Measurements from ENCODE around the gene TANGO6. TPM values are rescaled to one million over a fixed set of nuclear protein-coding genes. Genes with fewer than 3 reads are reported as not detected.
"Not testable (repeated sequence)": the region's sequence is repeated elsewhere in the genome, so short reads cannot be mapped to it uniquely, and the experiment has no call there.

Gene TANGO6
- total RNA-seq, 2 experiments from 2014 or later, result 21.4 to 23.6 TPM

- CTCF ChIA-PET, result no interaction called here
- no peak for DNase-seq
- no peak for ATAC-seq
- Mint-ChIP-seq H3K4me3 (no peak overlapping the region), H3K27me3 (ENCODE audit: low read depth) (no peaks in the 10 kb centered on the region), H3K4me1 (ENCODE audit: low read depth) (no peaks in the 10 kb centered on the region), H3K36me3 (ENCODE audit: low read depth) (peaks cover 10% of the 10 kb centered on the region), H3K27ac (no peak overlapping the region), H3K9me3 (ENCODE audit: insufficient read depth) (no peaks in the 10 kb centered on the region)
- POLR2A ChIA-PET, result no interaction called here
These were observed 193.2 kb downstream of the TANGO6 start for GRCh38 chr16:69036399-69037091.

GRCh38 chr16:69037373-69038160, 194.2 kb downstream of the TANGO6 start:
- no peak overlapping the region for H3K27ac Mint-ChIP-seq
- no peaks in the 10 kb centered on the region for H3K9me3 Mint-ChIP-seq (ENCODE audit: insufficient read depth)
- DNase-seq (no peak), ATAC-seq (no peak)
- H3K36me3 Mint-ChIP-seq (ENCODE audit: low read depth), result peaks cover 20% of the 10 kb centered on the region
- POLR2A ChIA-PET, result no interaction called here
- H3K4me1 Mint-ChIP-seq (ENCODE audit: low read depth), result no peaks in the 10 kb centered on the region
- CTCF ChIA-PET, result no interaction called here
- H3K4me3 Mint-ChIP-seq, result no peak overlapping the region
- H3K27me3 Mint-ChIP-seq (ENCODE audit: low read depth), result no peaks in the 10 kb centered on the region

DNA sequence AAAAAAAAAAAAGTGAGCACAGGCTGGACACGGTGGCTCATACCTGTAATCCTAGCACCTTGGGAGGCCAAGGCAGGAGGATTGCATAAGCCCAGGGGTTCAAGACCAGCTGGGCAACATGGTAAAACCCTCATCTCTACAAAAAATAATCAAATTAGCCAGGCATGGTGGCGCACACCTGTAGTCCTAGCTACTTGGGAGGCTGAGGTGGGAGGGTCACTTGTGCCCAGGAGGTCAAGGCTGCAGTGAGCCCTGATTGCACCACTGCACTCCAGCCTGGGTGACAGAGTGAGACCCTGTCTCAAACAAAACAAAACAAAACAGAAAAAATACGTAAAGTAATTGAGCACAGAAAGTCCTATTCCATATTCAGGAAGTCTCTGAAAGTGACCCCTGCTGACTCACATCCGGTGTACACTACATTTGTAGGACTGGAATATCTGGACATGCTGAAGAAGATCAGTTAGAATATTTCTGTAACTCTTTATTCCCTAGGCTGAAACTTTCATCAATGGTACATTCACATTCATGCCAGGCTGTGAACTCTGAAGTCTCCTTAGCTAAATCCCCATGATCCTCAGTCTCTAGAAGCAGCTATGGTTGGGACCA, 196.1 kb downstream of the TANGO6 start:
- peaks cover 21% of the 10 kb centered on the region for H3K36me3 Mint-ChIP-seq (ENCODE audit: low read depth)
- CTCF ChIA-PET, result no interaction called here
- DNase-seq (no peak), ATAC-seq (no peak)
- POLR2A ChIA-PET, result no interaction called here
- H3K4me3 Mint-ChIP-seq, result no peak overlapping the region
- no peaks in the 10 kb centered on the region for H3K4me1 Mint-ChIP-seq (ENCODE audit: low read depth)
- H3K27me3 Mint-ChIP-seq (ENCODE audit: low read depth), result no peaks in the 10 kb centered on the region
- H3K9me3 Mint-ChIP-seq (ENCODE audit: insufficient read depth), result no peaks in the 10 kb centered on the region
- no peak overlapping the region for H3K27ac Mint-ChIP-seq

DNA sequence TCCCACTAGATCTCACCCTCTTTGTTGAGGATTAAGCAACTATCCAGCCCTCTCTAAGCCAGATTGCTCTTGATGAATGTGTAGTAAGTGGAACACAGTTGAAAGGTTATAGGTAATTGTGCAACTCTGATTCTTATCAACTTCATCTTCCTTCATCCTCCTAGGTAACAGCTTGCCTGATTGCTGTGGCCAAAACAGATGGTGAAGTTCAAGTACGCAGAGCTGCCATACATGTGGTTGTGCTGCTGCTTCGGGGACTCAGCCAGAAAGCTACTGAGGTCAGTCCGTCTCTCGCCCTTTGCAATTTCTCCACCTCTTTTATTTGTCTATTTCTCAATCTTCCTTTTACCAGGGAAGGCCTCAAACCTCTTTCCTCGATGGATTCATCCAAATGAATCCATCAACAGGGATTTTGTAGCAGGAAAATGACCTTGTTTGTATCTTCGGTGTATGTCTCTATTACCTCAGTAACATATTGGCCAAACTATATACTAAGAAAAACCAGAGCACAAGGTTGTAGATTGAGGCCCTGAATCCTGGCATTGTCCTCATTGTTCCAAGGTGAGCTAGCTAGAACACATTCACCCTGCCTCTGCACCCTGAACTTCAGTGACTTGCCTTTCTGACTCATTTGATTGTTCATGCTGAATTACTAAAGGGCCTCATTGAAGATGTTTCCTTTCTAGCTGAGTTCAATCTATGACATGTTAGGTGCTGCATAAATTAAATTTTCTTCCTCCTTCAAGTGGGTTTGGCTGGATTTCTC, 197.0 kb downstream of the TANGO6 start:
- POLR2A ChIA-PET, result interaction anchor here (0.5 kb wide), 1 partner anchor 98 kb away, joined by 3 read pairs; no protein-coding TSS in a partner anchor
- peaks cover 21% of the 10 kb centered on the region for H3K36me3 Mint-ChIP-seq (ENCODE audit: low read depth)

GRCh38 chr16:69048328-69049120, 205.2 kb downstream of the TANGO6 start:
- ATAC-seq (no peak), DNase-seq (no peak)
- H3K4me1 Mint-ChIP-seq (ENCODE audit: low read depth), result no peaks in the 10 kb centered on the region
- ChIA-PET POLR2A (no interaction called here), CTCF (interaction anchor here (0.6 kb wide), 1 partner anchor 481 kb away, joined by 3 read pairs; no protein-coding TSS in a partner anchor)
- H3K27ac Mint-ChIP-seq, result no peak overlapping the region
- H3K36me3 Mint-ChIP-seq (ENCODE audit: low read depth), result no peaks in the 10 kb centered on the region
- no peak overlapping the region for H3K4me3 Mint-ChIP-seq
- no peaks in the 10 kb centered on the region for H3K9me3 Mint-ChIP-seq (ENCODE audit: insufficient read depth)
- no peaks in the 10 kb centered on the region for H3K27me3 Mint-ChIP-seq (ENCODE audit: low read depth)

More for the DNA sequence above, 197.0 kb downstream of the TANGO6 start:
- Mint-ChIP-seq H3K4me3 (no peak overlapping the region), H3K27ac (no peak overlapping the region), H3K9me3 (ENCODE audit: insufficient read depth) (no peaks in the 10 kb centered on the region), H3K4me1 (ENCODE audit: low read depth) (no peaks in the 10 kb centered on the region), H3K27me3 (ENCODE audit: low read depth) (no peaks in the 10 kb centered on the region)
- no peak for DNase-seq
- ATAC-seq, result no peak
- CTCF ChIA-PET, result no interaction called here

DNA sequence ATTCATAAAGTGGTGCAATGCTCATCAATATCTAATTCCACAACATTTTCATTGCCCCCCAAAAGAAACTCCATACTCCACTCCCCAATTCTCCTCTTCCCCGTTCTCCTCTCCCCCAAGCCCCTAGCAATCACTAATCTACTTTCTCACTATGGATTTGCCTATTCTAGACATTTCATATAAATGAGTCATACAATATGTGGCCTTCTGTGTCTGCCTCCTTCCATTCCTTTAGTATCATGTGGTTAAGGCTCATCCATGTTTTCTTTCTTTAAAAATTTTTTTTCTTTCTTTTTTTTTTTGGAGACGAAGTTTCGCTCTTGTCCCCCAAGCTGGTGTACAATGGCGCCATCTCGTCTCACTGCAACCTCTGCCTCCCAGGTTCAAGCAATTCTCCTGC, 205.8 kb downstream of the TANGO6 start:
- no peak for ATAC-seq
- Mint-ChIP-seq H3K27me3 (ENCODE audit: low read depth) (no peaks in the 10 kb centered on the region), H3K4me1 (ENCODE audit: low read depth) (no peaks in the 10 kb centered on the region), H3K9me3 (ENCODE audit: insufficient read depth) (no peaks in the 10 kb centered on the region), H3K36me3 (ENCODE audit: low read depth) (no peaks in the 10 kb centered on the region), H3K27ac (no peak overlapping the region), H3K4me3 (no peak overlapping the region)
- ChIA-PET POLR2A (no interaction called here), CTCF (no interaction called here)
- DNase-seq, result no peak

DNA sequence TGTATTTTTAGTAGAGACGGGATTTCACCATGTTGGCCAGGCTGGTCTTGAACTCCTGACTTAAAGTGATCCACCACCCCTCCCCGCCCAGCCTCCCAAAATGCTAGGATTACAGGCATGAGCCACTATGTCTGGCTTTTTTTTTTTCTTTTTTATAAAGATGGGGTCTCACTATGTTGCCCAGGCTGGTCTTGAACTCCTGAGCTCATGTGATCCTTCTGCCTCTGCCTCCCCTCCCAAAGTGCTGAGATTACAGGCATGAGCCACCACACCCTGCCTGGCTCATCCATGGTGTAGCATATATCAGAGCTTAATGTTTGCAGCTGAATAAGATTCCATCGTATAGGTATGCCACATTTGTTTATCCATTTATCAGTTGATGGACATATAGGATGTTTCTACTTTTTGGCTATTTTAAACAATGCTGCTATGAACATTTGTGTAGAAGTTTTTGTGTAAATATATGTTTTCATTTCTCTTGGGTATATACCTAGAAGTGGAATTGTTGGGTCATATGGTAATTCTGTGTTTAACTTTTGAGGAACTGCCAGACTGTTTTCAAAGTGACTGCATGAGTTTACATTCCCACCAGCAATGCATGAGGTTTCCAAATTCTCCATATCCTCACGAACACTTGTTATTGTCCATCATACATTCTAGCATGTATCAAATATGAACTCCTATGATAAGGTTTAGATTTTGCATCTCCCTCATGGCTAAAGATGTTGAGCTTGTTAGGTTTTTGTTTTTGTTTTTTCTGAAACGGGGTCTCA, 206.5 kb downstream of the TANGO6 start:
- H3K27me3 Mint-ChIP-seq (ENCODE audit: low read depth), result no peaks in the 10 kb centered on the region
- DNase-seq (no peak), ATAC-seq (no peak)
- no peaks in the 10 kb centered on the region for H3K9me3 Mint-ChIP-seq (ENCODE audit: insufficient read depth)
- CTCF ChIA-PET, result no interaction called here
- no peaks in the 10 kb centered on the region for H3K36me3 Mint-ChIP-seq (ENCODE audit: low read depth)
- POLR2A ChIA-PET, result no interaction called here
- no peak overlapping the region for H3K27ac Mint-ChIP-seq
- H3K4me1 Mint-ChIP-seq (ENCODE audit: low read depth), result no peaks in the 10 kb centered on the region
- H3K4me3 Mint-ChIP-seq, result no peak overlapping the region

- H3K27ac Mint-ChIP-seq; ATAC-seq; H3K4me3 Mint-ChIP-seq; H3K4me1 Mint-ChIP-seq (ENCODE audit: low read depth); DNase-seq; H3K36me3 Mint-ChIP-seq (ENCODE audit: low read depth); H3K9me3 Mint-ChIP-seq (ENCODE audit: insufficient read depth); POLR2A ChIA-PET; CTCF ChIA-PET; H3K27me3 Mint-ChIP-seq (ENCODE audit: low read depth): not testable (repeated sequence)
These were observed 208.1 kb downstream of the TANGO6 start for GRCh38 chr16:69051517-69051830.

- no peak for ATAC-seq
- ChIA-PET POLR2A (no interaction called here), CTCF (no interaction called here)
- DNase-seq, result no peak
- Mint-ChIP-seq H3K36me3 (ENCODE audit: low read depth) (no peaks in the 10 kb centered on the region), H3K4me3 (no peak overlapping the region), H3K9me3 (ENCODE audit: insufficient read depth) (no peaks in the 10 kb centered on the region), H3K27ac (no peak overlapping the region), H3K4me1 (ENCODE audit: low read depth) (peaks cover 4% of the 10 kb centered on the region), H3K27me3 (ENCODE audit: low read depth) (no peaks in the 10 kb centered on the region)
These were observed 211.7 kb downstream of the TANGO6 start for GRCh38 chr16:69055008-69055407.

DNA sequence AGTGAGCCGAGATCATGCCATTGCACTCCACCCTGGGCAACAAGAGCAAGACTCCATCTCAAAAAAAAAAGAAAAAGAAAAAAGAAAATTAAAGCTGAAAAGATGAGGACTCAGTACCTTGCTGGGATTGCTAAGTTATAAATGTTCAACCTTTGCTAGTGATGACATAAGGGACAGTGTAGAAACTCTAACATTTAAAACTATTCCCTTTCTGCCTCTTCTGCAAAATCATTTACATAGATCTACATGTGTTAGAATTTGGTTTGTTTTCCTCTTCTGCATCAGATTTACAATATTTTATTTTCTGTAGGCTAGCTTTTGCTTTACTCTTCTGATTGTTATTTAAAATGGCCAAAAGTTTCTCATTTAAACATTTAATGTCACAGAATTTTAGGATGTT, 212.6 kb downstream of the TANGO6 start:
- Mint-ChIP-seq H3K27ac (no peak overlapping the region), H3K4me1 (ENCODE audit: low read depth) (peaks cover 4% of the 10 kb centered on the region), H3K36me3 (ENCODE audit: low read depth) (no peaks in the 10 kb centered on the region), H3K4me3 (no peak overlapping the region), H3K27me3 (ENCODE audit: low read depth) (no peaks in the 10 kb centered on the region), H3K9me3 (ENCODE audit: insufficient read depth) (no peaks in the 10 kb centered on the region)
- no peak for ATAC-seq
- CTCF ChIA-PET, result no interaction called here
- no peak for DNase-seq
- POLR2A ChIA-PET, result no interaction called here

DNA sequence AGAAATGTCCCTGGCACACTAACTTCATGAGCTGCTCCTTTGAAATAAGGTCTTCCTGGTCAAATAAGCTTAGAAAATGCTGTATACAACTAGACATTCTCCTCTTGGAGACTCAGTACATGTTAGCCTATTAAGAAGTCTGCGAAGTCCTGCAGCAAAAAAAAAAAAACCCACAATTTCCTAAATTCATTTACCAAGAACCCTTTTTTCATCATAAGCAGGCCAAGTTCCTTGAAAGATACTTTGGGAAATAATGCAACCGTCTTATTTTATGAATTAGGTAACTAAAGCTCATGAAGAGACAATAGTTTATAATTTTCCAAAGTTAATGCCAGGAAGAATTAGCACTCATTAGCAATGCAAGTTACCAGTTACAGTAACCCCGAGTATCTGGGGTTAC, 213.1 kb downstream of the TANGO6 start:
- no peak for DNase-seq
- H3K27me3 Mint-ChIP-seq (ENCODE audit: low read depth), result no peaks in the 10 kb centered on the region

More for the DNA sequence above, 213.1 kb downstream of the TANGO6 start:
- Mint-ChIP-seq H3K4me3 (no peak overlapping the region), H3K4me1 (ENCODE audit: low read depth) (peaks cover 4% of the 10 kb centered on the region), H3K9me3 (ENCODE audit: insufficient read depth) (no peaks in the 10 kb centered on the region), H3K27ac (no peak overlapping the region), H3K36me3 (ENCODE audit: low read depth) (no peaks in the 10 kb centered on the region)
- ChIA-PET CTCF (no interaction called here), POLR2A (no interaction called here)
- ATAC-seq, result no peak

Data from activated CD8-positive, alpha-beta T cell treated with anti-CD3 and anti-CD28 coated beads, Interleukin-2, amount 10 ng/mL, durations not matched to agents 7 days and 5 days (primary cell).